Suprapubic skin (tissue), 4 donors: ENCODE data around the gene PLEKHF1. TPM values are rescaled to one million over a fixed set of nuclear protein-coding genes. Genes with fewer than 3 reads are reported as not detected.
A peak's percentile ranks its signal among the peaks of the same experiment; 100 is the strongest.

Source experiments
- DNase-seq, 2 donors: peaks; one replicate each; pipeline ENCODE4 v3.0.0-alpha.2; 2019; ENCODE audit warnings: low spot score in 2 of 2
- H3K27ac ChIP-seq: fragments of 200-600 bp; sonication (generic); one replicate; pipeline ENCODE4 v1.5.1; 2019
- H3K27me3 ChIP-seq: fragments of 200-600 bp; sonication (generic); one replicate; pipeline ENCODE4 v1.5.1; 2019
- H3K36me3 ChIP-seq: fragments of 200-600 bp; sonication (generic); one replicate; pipeline ENCODE4 v1.5.1; 2019
- H3K4me1 ChIP-seq: fragments of 200-600 bp; sonication (generic); one replicate; pipeline ENCODE4 v1.5.1; 2019
- H3K4me3 ChIP-seq: fragments of 200-600 bp; sonication (generic); one replicate; pipeline ENCODE4 v1.5.1; 2019; ENCODE audit warnings: mild to moderate bottlenecking
- H3K9me3 ChIP-seq: fragments of 200-600 bp; sonication (generic); one replicate; pipeline ENCODE4 v1.5.1; 2019
- EP300 ChIP-seq: sonication (generic); formaldehyde crosslinking; IDR thresholded peaks from one replicate; pipeline ENCODE4 v1.6.1; 2017; ENCODE audit warnings: antibody characterized with exemption
- POLR2A ChIP-seq, 2 donors: fragments of 450-650 bp; IDR thresholded peaks; one replicate each; pipeline ENCODE4 v1.6.1; 2017; ENCODE audit warnings: antibody characterized with exemption in 2 of 2, mild to moderate bottlenecking in 2 of 2, moderate library complexity in 2 of 2
- POLR2AphosphoS5 ChIP-seq, 3 donors: sonication (generic); formaldehyde crosslinking; IDR thresholded peaks; one replicate each; pipeline ENCODE4 v1.6.1; 2017; ENCODE audit warnings: antibody characterized with exemption in 3 of 3
- whole genome bisulfite sequencing: methylation state at CpG from one replicate; pipeline ENCODE4 v1.1.5; 2018; 5-methylcytosine and 5-hydroxymethylcytosine counted together
- total RNA-seq, 4 donors: library from RNA; depleted of rRNA; stranded (reverse); fragments of >200 nt; gene quantifications; one replicate each; pipeline ENCODE4 v1.1.0, GENCODE V29; 2016
- TF ChIP-seq, protein P1 (sequence below), 2 donors: fragments of 200-600 bp in 1 of 2; fragments of 450-650 bp in 1 of 2; sonication (generic) in 1 of 2; IDR thresholded peaks; one replicate each; pipeline ENCODE4 v1.5.1; 2016 to 2019; ENCODE audit warnings: antibody characterized with exemption in 2 of 2, mild to moderate bottlenecking in 1 of 2, moderate library complexity in 1 of 2

PLEKHF1 gene
- total RNA-seq, 4 donors from 2014 or later, result 4.5 to 18.8 (median 9.7) TPM

DNA sequence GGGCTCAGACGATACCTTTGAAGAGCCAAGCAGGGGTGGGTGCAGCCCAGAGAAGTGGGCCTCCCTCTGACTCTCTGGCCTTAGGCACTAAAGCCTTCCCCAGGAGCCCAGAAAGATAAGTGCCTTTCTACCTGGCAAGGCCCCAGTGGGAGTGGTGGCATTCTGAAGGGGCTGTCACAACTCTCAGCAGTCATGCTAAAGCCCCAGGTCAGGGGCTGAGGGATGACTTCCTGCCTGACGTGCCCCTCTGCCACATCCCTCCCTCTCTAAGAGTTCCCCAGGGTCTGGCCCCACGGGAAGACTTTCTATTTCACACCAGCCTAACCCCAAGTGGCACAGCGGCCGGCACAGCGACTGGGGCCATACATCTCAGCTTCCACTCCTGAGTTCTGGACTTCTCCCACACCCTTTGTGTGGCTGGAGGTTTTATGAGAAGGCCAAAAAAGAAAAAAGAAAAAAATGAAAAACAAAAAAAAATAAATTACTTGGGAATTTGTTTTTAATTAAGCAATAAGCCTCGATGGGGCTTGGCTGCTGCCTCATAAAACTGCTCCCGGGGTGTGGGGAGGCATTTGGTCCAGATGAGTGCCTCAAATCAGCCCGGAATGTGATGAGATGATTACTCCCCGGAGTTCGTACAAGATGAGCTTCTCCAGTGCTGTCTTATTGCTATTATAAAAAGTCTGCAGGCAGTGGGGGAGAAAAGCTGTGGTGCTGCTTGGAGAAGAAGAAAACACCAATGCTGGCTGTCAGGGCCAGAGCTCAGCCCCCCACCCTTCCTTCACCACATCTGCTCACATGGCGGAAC lies 28.5 kb upstream of the PLEKHF1 start:
- no peak for DNase-seq
- H3K27me3 ChIP-seq, result no peaks in the 10 kb centered on the region
- no peaks in the 10 kb centered on the region for H3K4me1 ChIP-seq
- H3K4me3 ChIP-seq, result no peak overlapping the region
- no peaks in the 10 kb centered on the region for H3K9me3 ChIP-seq
- H3K36me3 ChIP-seq, result no peaks in the 10 kb centered on the region
- no peak overlapping the region for H3K27ac ChIP-seq
- 50% methylated on average over 12 of the region's 12 CpGs for WGBS
- TF ChIP-seq, protein P1, sequence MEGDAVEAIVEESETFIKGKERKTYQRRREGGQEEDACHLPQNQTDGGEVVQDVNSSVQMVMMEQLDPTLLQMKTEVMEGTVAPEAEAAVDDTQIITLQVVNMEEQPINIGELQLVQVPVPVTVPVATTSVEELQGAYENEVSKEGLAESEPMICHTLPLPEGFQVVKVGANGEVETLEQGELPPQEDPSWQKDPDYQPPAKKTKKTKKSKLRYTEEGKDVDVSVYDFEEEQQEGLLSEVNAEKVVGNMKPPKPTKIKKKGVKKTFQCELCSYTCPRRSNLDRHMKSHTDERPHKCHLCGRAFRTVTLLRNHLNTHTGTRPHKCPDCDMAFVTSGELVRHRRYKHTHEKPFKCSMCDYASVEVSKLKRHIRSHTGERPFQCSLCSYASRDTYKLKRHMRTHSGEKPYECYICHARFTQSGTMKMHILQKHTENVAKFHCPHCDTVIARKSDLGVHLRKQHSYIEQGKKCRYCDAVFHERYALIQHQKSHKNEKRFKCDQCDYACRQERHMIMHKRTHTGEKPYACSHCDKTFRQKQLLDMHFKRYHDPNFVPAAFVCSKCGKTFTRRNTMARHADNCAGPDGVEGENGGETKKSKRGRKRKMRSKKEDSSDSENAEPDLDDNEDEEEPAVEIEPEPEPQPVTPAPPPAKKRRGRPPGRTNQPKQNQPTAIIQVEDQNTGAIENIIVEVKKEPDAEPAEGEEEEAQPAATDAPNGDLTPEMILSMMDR (IDR thresholded peaks at IDR 0.05), result no peak

DNA sequence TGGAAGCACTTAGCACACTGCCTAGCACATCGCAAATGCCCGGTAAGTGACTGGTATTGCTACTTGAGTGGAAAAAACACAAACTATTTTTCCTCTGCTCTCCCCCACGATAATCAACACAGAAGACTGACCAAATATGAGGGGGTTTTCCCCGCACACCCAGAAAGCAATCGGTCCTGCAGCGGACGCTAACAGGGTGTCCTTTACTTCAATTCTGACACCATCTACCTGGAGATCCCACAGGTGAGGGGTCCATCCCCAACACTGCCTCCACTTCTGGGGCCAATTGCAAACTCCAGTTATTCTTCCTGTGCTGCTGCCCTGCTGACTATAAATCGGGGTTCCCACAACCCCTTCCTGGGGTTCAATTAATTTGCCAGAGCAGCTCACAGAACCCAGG lies 26.2 kb upstream of the PLEKHF1 start:
- TF ChIP-seq POLR2A (IDR thresholded peaks at IDR 0.05) (no peak), EP300 (no peak), POLR2AphosphoS5 (IDR thresholded peaks at IDR 0.05) (no peak)
- no peaks in the 10 kb centered on the region for H3K36me3 ChIP-seq
- 94% methylated on average over 8 of the region's 8 CpGs for WGBS
- no peak overlapping the region for H3K27ac ChIP-seq
- DNase-seq, result no peak
- H3K9me3 ChIP-seq, result no peaks in the 10 kb centered on the region
- no peaks in the 10 kb centered on the region for H3K27me3 ChIP-seq
- H3K4me1 ChIP-seq, result no peaks in the 10 kb centered on the region
- no peak overlapping the region for H3K4me3 ChIP-seq

DNA sequence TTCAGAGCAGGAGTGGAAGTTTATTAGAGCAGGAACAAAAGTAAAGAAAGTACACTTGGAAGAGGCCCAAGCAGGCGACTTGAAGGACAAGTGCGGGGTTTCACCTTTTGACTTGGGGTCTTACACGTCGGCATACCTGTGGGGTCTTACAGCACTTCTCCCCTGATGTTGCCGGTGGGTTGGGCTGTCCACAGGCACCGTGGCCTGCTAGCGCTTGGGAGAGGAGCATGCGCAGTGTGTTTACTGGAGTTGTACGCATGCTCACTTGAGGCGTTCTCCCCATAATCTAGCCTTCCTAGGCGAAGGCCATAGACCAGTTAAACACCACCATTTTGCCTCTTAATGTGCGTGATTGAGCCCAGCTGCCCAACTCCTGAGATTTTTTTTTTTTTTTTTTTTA lies 25.0 kb upstream of the PLEKHF1 start:
- Histone ChIP-seq H3K27ac (no peak overlapping the region), H3K4me1 (peaks cover 5% of the 10 kb centered on the region), H3K36me3 (no peaks in the 10 kb centered on the region), H3K4me3 (no peak overlapping the region), H3K27me3 (no peaks in the 10 kb centered on the region), H3K9me3 (no peaks in the 10 kb centered on the region)
- no peak for TF ChIP-seq POLR2AphosphoS5 (IDR thresholded peaks at IDR 0.05)
- TF ChIP-seq, protein P1 (IDR thresholded peaks at IDR 0.05), result no peak
- no peak for TF ChIP-seq EP300
- no peak for TF ChIP-seq POLR2A (IDR thresholded peaks at IDR 0.05)
- WGBS, result 92% methylated on average over 9 of the region's 12 CpGs
- DNase-seq, result no peak

DNA sequence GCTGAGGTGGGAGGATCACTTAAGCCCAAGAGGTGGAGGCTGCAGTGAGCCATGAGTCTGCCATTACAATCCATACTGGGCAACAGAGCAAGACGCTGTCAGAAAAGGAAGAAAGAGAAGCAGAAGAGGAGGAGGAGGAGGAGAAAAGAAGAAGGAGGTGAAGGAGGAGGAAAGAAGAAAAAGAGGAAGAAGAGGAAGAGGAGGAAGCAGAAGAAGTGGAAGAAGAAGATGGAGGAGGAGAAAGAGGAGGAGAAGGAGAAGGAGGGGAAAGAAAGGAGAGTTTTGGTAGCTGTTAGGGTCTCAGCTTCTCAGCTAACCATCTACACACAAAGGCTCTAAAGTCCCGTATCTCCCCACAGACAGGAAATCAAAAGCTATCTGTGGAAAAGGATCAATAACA lies 23.7 kb upstream of the PLEKHF1 start:
- peaks cover 17% of the 10 kb centered on the region for H3K4me1 ChIP-seq
- DNase-seq, result no peak
- H3K27ac ChIP-seq, result no peak overlapping the region
- no peaks in the 10 kb centered on the region for H3K9me3 ChIP-seq
- no peaks in the 10 kb centered on the region for H3K36me3 ChIP-seq
- TF ChIP-seq, protein P1 (IDR thresholded peaks at IDR 0.05), result no peak
- no peak for TF ChIP-seq POLR2AphosphoS5 (IDR thresholded peaks at IDR 0.05)
- no peak for TF ChIP-seq EP300
- TF ChIP-seq POLR2A (IDR thresholded peaks at IDR 0.05), result no peak
- H3K4me3 ChIP-seq, result no peak overlapping the region
- no peaks in the 10 kb centered on the region for H3K27me3 ChIP-seq
- 88% methylated on average over 2 of the region's 2 CpGs for WGBS

DNA sequence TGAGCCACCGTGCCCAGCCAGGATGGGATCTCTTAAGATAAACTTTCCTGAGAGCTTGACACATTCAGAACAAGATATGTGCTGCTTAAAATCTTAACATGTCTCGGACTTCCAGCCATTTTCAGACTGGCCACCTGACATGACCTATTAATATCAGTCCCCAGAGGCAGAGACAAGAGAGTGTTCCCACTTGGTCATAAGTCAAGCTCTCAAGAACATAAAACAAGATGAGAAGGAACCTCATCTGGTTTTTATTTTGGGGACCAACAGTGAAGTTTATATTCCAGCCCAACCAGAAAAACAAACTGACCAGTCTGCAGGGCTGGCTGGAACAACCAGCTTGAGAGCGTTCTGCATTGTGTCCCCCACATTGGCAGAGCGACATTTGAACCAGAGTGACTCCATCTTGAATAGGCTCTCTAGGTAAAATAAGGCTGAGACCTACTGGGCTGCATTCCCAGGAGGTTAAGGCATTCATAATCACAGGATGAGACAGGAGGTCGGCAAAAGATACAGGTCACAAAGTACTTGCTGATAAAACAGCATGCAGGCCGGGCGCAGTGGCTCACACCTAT lies 21.8 kb upstream of the PLEKHF1 start:
- no peaks in the 10 kb centered on the region for H3K9me3 ChIP-seq
- 79% methylated on average over 7 of the region's 7 CpGs for WGBS
- no peaks in the 10 kb centered on the region for H3K36me3 ChIP-seq
- no peak overlapping the region for H3K27ac ChIP-seq
- no peak for DNase-seq
- TF ChIP-seq POLR2AphosphoS5 (IDR thresholded peaks at IDR 0.05) (no peak), EP300 (no peak), POLR2A (IDR thresholded peaks at IDR 0.05) (no peak)
- H3K4me3 ChIP-seq, result no peak overlapping the region
- H3K27me3 ChIP-seq, result no peaks in the 10 kb centered on the region
- H3K4me1 ChIP-seq, result peaks cover 17% of the 10 kb centered on the region

DNA sequence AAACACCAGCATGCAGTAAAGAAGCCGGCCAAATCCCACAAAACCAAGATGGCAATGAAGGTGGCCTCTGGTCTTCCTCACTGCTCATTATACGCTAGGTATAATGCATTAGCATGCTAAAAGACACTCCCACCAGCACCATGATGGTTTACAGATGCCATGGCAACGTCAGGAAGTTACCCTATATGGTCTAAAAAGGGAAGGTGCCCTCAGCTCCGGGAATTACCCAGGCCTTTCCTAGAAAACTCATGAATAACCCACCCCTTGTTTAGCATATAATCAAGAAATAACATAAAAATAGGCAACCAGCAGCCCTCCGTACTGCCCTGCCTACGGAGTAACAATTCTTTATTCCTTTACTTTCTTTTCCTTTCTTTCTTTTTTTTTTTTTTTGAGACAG lies 21.1 kb upstream of the PLEKHF1 start:
- peak in 1 of 2 donors; percentile 5 for DNase-seq
- no peaks in the 10 kb centered on the region for H3K27me3 ChIP-seq
- no peak overlapping the region for H3K27ac ChIP-seq
- TF ChIP-seq POLR2AphosphoS5 (IDR thresholded peaks at IDR 0.05) (no peak), POLR2A (IDR thresholded peaks at IDR 0.05) (no peak), EP300 (no peak)
- TF ChIP-seq, protein P1 (IDR thresholded peaks at IDR 0.05), result no peak
- peaks cover 17% of the 10 kb centered on the region for H3K4me1 ChIP-seq
- 88% methylated on average over 6 of the region's 6 CpGs for WGBS
- no peaks in the 10 kb centered on the region for H3K36me3 ChIP-seq
- H3K4me3 ChIP-seq, result no peak overlapping the region
- H3K9me3 ChIP-seq, result no peaks in the 10 kb centered on the region
